Left ventricle myocardium inferior (tissue), 1 donor: ENCODE data around the gene FAM107B. TPM values are rescaled to one million over a fixed set of nuclear protein-coding genes. Genes with fewer than 3 reads are reported as not detected.

ENCODE experiments used
- DNase-seq: peaks from one replicate; pipeline ENCODE4 v3.0.0-alpha.2; 2020
- H3K27ac ChIP-seq: fragments of 200-600 bp; replicated peaks from 2 replicates; pipeline ENCODE4 v1.8.0; 2021
- H3K27me3 ChIP-seq: fragments of 200-600 bp; 2 replicates; pipeline ENCODE4 v1.8.0; 2021; ENCODE audit warnings: low read depth
- H3K36me3 ChIP-seq: fragments of 200-600 bp; 2 replicates; pipeline ENCODE4 v1.8.0; 2021
- H3K4me1 ChIP-seq: fragments of 200-600 bp; 2 replicates; pipeline ENCODE4 v1.8.0; 2021
- H3K4me3 ChIP-seq: fragments of 200-600 bp; 2 replicates; pipeline ENCODE4 v1.8.0; 2021; ENCODE audit warnings: mild to moderate bottlenecking, moderate library complexity
- H3K9me3 ChIP-seq: fragments of 200-600 bp; replicated peaks from 2 replicates; pipeline ENCODE4 v1.8.0; 2021
- intact Hi-C: fragments of 100-400 bp; cut with micrococcal nuclease; formaldehyde crosslinking; loops from one replicate; pipeline ENCODE4 v1.11.0; 2022
- total RNA-seq: library from RNA; stranded (reverse); fragmentation: NEBNext Ultra II Directional; extraction: Animal tissue kit (Norgen Biotek cat#: 25700); gene quantifications from one replicate; pipeline ENCODE4 v1.2.1, GENCODE V29; 2021
- TF ChIP-seq, protein P1 (sequence below): fragments of 200-600 bp; IDR thresholded peaks from 2 replicates; pipeline ENCODE4 v1.8.0; 2021; ENCODE audit warnings: antibody characterized with exemption, mild to moderate bottlenecking, borderline replicate concordance
- donor health status: DM: no; HTN: yes; CAD: no; lungs with severe emphysema.

Gene FAM107B
- total RNA-seq, 1 donor from 2014 or later = 4.7 TPM

DNA sequence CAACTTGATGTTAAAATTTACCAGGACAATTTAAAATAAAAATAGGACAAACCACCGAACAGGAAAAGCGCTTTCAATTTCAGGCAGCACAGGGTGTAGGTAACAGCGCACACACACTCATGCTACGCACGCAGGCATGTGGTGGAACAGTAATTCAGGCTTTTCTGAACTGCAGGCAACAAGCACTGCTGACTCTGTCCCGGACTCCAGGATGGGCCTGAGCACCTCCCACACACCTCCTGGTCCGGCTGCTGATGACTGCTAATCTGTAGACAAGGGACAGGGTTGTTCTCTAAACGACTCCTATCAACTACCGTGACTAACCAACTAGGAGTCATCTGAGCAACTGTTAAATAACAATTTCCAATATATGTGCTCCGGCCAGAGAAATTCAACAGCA, 251.4 kb downstream of the FAM107B start:
- Histone ChIP-seq H3K27me3 (no peaks in the 10 kb centered on the region), H3K4me1 (no peaks in the 10 kb centered on the region), H3K9me3 (no peaks in the 10 kb centered on the region), H3K27ac (no peak overlapping the region), H3K36me3 (peaks cover 12% of the 10 kb centered on the region), H3K4me3 (no peak overlapping the region)
- no peak for DNase-seq
- intact Hi-C loops = no loop called here
- TF ChIP-seq, protein P1, sequence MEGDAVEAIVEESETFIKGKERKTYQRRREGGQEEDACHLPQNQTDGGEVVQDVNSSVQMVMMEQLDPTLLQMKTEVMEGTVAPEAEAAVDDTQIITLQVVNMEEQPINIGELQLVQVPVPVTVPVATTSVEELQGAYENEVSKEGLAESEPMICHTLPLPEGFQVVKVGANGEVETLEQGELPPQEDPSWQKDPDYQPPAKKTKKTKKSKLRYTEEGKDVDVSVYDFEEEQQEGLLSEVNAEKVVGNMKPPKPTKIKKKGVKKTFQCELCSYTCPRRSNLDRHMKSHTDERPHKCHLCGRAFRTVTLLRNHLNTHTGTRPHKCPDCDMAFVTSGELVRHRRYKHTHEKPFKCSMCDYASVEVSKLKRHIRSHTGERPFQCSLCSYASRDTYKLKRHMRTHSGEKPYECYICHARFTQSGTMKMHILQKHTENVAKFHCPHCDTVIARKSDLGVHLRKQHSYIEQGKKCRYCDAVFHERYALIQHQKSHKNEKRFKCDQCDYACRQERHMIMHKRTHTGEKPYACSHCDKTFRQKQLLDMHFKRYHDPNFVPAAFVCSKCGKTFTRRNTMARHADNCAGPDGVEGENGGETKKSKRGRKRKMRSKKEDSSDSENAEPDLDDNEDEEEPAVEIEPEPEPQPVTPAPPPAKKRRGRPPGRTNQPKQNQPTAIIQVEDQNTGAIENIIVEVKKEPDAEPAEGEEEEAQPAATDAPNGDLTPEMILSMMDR = no peak

DNA sequence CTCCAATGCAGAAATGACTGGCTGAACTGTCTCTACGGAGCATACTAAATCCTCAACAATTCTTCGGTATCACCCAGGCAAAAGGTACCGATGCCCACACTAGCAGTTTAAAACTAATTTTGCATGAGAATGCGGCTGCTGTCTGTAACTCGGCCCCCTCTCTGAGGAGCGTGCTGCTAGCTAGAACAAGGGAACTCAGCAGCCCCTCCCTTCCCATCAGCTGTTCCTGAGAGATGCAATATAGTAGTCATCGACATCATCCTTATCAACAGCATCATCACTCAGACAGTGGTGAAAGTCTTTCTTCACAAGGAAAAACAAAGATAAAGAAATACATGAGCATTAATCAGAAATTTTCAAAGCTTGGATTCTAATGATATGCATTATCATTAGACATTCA, 254.9 kb downstream of the FAM107B start:
- DNase-seq = no peak
- Histone ChIP-seq H3K9me3 (no peaks in the 10 kb centered on the region), H3K27ac (no peak overlapping the region), H3K4me1 (no peaks in the 10 kb centered on the region), H3K27me3 (no peaks in the 10 kb centered on the region), H3K36me3 (peaks cover 12% of the 10 kb centered on the region), H3K4me3 (no peak overlapping the region)
- intact Hi-C loops = no loop called here
- TF ChIP-seq, protein P1 = no peak

DNA sequence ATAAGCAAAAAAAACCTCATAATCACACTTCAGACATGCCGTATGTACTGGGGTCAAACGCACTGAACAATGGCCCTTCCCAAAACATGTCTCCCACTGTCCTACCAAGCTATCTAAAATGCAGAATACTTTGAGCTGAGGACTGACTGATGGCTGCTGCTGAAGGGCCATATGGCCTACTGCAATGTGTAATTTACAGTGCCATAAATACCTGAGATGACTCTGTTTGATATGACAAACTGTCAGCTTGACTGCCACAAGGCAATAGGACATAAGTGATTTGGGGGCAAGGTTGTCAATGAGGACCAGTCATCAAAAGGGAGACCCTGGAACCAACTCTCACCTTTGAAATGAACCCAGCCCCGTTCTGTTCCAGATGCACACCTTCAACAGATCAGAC, 256.5 kb downstream of the FAM107B start:
- H3K27ac ChIP-seq = no peak overlapping the region
- peaks cover 12% of the 10 kb centered on the region for H3K36me3 ChIP-seq
- no peak for DNase-seq
- no peaks in the 10 kb centered on the region for H3K4me1 ChIP-seq
- intact Hi-C loops = no loop called here
- no peaks in the 10 kb centered on the region for H3K9me3 ChIP-seq
- no peak overlapping the region for H3K4me3 ChIP-seq
- H3K27me3 ChIP-seq = no peaks in the 10 kb centered on the region
- TF ChIP-seq, protein P1 = no peak

DNA sequence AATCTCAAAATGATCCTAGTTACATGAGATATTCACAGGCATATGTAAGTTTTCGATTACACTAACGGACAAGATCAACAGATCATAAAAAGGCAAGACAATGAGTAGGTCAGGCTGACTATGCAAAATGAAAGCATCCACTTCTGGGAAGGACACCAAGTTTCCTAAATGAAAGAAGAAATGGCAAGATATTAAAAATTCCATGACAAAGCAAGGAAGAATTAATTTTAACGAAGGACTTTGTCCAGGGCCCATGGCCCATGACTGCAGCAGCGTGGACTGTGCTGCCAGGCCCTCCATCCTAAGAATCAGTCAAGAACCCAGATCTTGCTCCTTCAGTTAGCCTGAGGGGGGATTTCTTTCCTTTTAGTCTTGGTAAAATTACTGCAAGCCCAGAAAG, 261.6 kb downstream of the FAM107B start:
- intact Hi-C loops = no loop called here
- H3K27me3 ChIP-seq = no peaks in the 10 kb centered on the region
- H3K4me1 ChIP-seq = no peaks in the 10 kb centered on the region
- H3K9me3 ChIP-seq = peaks cover 16% of the 10 kb centered on the region
- no peak for DNase-seq
- H3K4me3 ChIP-seq = no peak overlapping the region
- TF ChIP-seq, protein P1 = no peak
- no peak overlapping the region for H3K27ac ChIP-seq
- H3K36me3 ChIP-seq = peaks cover 11% of the 10 kb centered on the region

DNA sequence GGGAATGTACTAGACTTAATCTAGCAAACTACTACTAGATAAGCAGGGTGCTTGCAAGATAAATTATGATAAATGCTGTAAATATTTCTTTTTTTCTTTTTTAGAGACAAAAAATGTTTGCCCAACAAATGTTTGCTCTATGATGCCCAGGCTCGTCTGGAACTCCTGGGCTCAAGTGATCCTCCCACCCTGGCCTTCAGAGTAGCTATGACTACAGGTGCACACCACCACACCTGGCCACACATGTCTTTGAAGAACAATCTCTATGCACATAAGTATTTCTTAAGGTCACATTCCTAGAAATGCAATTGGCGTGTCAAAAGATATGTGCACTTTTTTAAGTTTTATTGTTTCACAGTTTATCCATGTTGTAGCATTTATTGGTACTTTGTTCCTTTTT, 264.4 kb downstream of the FAM107B start:
- intact Hi-C loops = no loop called here
- Histone ChIP-seq H3K27me3 (peaks cover 15% of the 10 kb centered on the region), H3K4me1 (no peaks in the 10 kb centered on the region), H3K9me3 (peaks cover 16% of the 10 kb centered on the region), H3K36me3 (peaks cover 11% of the 10 kb centered on the region), H3K4me3 (no peak overlapping the region), H3K27ac (no peak overlapping the region)
- TF ChIP-seq, protein P1 = no peak
- DNase-seq = no peak

DNA sequence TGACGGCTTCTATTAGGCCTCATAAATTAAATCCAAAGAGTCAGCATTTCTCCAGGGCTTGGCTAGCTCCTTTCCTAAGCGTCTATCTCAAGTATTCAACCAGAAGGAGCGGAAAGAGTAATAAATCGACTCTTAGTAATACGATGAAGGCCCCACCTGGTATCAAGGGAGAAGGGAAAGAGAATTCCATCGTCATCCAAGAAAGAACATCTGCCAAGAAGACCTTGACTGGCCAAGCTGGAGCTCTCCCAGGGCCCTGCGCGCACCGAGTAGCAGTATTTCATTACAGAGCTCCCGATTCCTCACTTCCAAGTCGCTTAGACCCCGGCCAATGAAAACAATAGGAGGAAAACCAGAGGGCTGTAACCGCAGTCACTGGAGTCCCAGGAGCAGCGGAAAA, 266.0 kb downstream of the FAM107B start:
- Histone ChIP-seq H3K9me3 (peaks cover 16% of the 10 kb centered on the region), H3K4me1 (no peaks in the 10 kb centered on the region), H3K36me3 (peaks cover 11% of the 10 kb centered on the region), H3K27ac (no peak overlapping the region), H3K27me3 (peaks cover 15% of the 10 kb centered on the region), H3K4me3 (no peak overlapping the region)
- intact Hi-C loops = no loop called here
- no peak for DNase-seq
- TF ChIP-seq, protein P1 = no peak
